ENCODE results near the gene GRK2. TPM values are rescaled to one million over a fixed set of nuclear protein-coding genes. Genes with fewer than 3 reads are reported as not detected.

The GRK2 gene
- total RNA-seq, 1 donor from 2014 or later = 101 TPM

- Histone ChIP-seq H3K9me3 (no peaks in the 10 kb centered on the region), H3K27ac (no peak overlapping the region), H3K4me3 (no peak overlapping the region), H3K36me3 (peaks cover 100% of the 10 kb centered on the region), H3K4me1 (peaks cover 20% of the 10 kb centered on the region), H3K27me3 (ENCODE audit: low read depth) (no peaks in the 10 kb centered on the region)
- DNase-seq (no peak), ATAC-seq (no peak)
- intact Hi-C loops (cut with DNase I) = no loop called here
- no peak for TF ChIP-seq CTCF (IDR thresholded peaks at IDR 0.05)
These were observed 14.4 kb upstream of the GRK2 start for GRCh38 chr11:67251841-67252240.

- peak; percentile 61 for DNase-seq
- Histone ChIP-seq H3K27me3 (ENCODE audit: low read depth) (no peaks in the 10 kb centered on the region), H3K9me3 (no peaks in the 10 kb centered on the region), H3K4me1 (peaks cover 20% of the 10 kb centered on the region), H3K4me3 (no peak overlapping the region), H3K27ac (peak overlapping the region; percentile 18), H3K36me3 (peaks cover 97% of the 10 kb centered on the region)
- intact Hi-C loops (cut with DNase I) = no loop called here
- ATAC-seq = peak; percentile 51 to 63
- peak; percentile 29 for TF ChIP-seq CTCF (IDR thresholded peaks at IDR 0.05)
These were observed 13.4 kb upstream of the GRK2 start for GRCh38 chr11:67252831-67253239.

GRCh38 chr11:67253872-67254624, 12.2 kb upstream of the GRK2 start:
- H3K27me3 ChIP-seq (ENCODE audit: low read depth) = no peaks in the 10 kb centered on the region
- TF ChIP-seq CTCF (IDR thresholded peaks at IDR 0.05) = no peak
- H3K4me1 ChIP-seq = peaks cover 16% of the 10 kb centered on the region
- no peak for DNase-seq
- ATAC-seq = peak in 1 of 2 donors; percentile 4
- peaks cover 85% of the 10 kb centered on the region for H3K36me3 ChIP-seq
- H3K27ac ChIP-seq = no peak overlapping the region
- no peak overlapping the region for H3K4me3 ChIP-seq
- intact Hi-C loops (cut with DNase I) = no loop called here
- no peaks in the 10 kb centered on the region for H3K9me3 ChIP-seq

GRCh38 chr11:67254798-67255197, 11.5 kb upstream of the GRK2 start:
- ATAC-seq (no peak), DNase-seq (no peak)
- intact Hi-C loops (cut with DNase I) = no loop called here
- H3K4me1 ChIP-seq = peaks cover 16% of the 10 kb centered on the region
- no peaks in the 10 kb centered on the region for H3K9me3 ChIP-seq
- no peak for TF ChIP-seq CTCF (IDR thresholded peaks at IDR 0.05)
- no peak overlapping the region for H3K27ac ChIP-seq
- H3K27me3 ChIP-seq (ENCODE audit: low read depth) = no peaks in the 10 kb centered on the region
- no peak overlapping the region for H3K4me3 ChIP-seq
- H3K36me3 ChIP-seq = peaks cover 77% of the 10 kb centered on the region

- DNase-seq (no peak), ATAC-seq (no peak)
- intact Hi-C loops (cut with DNase I) = no loop called here
- H3K36me3 ChIP-seq = peaks cover 72% of the 10 kb centered on the region
- no peak overlapping the region for H3K27ac ChIP-seq
- peaks cover 16% of the 10 kb centered on the region for H3K4me1 ChIP-seq
- H3K9me3 ChIP-seq = no peaks in the 10 kb centered on the region
- no peaks in the 10 kb centered on the region for H3K27me3 ChIP-seq (ENCODE audit: low read depth)
- no peak overlapping the region for H3K4me3 ChIP-seq
- no peak for TF ChIP-seq CTCF (IDR thresholded peaks at IDR 0.05)
These were observed 10.9 kb upstream of the GRK2 start for GRCh38 chr11:67255353-67255752.
